ENCODE results near the gene CETP.

DNA sequence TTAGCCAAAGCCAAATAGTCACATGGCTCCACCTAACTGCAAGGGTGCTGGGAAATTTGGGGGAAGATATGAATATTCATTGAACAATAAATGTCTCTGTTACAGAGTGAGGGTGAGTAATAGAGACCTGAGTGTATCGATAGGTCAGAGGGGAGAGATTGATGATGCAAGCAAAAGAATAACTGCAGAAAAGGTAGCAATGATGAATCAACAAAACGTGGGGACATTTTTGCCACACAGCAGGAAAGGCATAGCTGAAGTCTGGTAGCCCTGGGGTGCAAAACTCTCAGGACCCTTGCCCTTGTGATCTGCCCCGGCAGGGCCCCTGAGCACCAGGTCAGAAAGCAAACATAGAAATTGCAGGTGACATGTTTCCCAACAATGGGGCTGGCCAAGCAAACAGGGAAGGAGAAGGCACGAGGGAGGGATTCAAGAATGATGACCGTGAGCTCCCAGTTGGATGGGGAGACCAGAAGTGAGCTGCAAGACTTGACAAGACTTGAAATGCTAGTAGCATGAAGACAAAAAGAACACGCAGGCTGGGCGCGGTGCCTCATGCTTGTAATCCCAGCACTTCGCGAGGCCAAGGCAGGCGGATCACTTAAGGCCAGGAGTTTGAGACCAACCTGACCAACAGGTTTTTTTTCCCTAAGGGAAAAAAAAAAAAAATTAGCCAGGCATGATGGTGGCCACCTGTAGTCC is 42.5 kb upstream of the CETP start:
- TF ChIP-seq EZH2 (IDR thresholded peaks at IDR 0.05; ENCODE audit: insufficient read depth, low read length): no peak
- TF ChIP-seq, protein P1, sequence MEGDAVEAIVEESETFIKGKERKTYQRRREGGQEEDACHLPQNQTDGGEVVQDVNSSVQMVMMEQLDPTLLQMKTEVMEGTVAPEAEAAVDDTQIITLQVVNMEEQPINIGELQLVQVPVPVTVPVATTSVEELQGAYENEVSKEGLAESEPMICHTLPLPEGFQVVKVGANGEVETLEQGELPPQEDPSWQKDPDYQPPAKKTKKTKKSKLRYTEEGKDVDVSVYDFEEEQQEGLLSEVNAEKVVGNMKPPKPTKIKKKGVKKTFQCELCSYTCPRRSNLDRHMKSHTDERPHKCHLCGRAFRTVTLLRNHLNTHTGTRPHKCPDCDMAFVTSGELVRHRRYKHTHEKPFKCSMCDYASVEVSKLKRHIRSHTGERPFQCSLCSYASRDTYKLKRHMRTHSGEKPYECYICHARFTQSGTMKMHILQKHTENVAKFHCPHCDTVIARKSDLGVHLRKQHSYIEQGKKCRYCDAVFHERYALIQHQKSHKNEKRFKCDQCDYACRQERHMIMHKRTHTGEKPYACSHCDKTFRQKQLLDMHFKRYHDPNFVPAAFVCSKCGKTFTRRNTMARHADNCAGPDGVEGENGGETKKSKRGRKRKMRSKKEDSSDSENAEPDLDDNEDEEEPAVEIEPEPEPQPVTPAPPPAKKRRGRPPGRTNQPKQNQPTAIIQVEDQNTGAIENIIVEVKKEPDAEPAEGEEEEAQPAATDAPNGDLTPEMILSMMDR (IDR thresholded peaks at IDR 0.05; ENCODE audit: insufficient read depth, low read depth, low read length): no peak

Data from astrocyte (in vitro differentiated cells and primary cell).